ENCODE results near the gene VIT. TPM values are rescaled to one million over a fixed set of nuclear protein-coding genes. Genes with fewer than 3 reads are reported as not detected.

VIT gene
- total RNA-seq, 1 donor from 2014 or later, result not detected

DNA sequence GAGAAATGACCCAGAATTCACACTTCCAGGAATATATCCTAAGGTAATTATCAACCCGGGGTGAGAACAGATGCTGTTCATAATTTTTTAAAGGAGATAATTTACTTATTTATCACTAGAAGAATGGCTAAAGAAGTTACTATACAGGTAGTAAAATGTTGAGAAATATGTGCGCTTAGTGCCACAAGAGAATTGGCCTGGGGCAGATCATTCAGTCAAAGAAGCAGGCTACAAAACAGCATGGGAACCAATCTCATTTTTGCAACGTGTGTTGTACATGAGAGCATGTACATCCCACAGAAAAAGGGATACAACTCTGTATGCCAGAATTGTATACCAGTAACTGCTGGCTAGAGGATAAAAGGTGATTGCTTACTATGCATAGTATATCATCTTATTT lies 75.2 kb downstream of the VIT start:
- no peak overlapping the region for H3K27ac Mint-ChIP-seq (ENCODE audit: unreplicated experiment)
- H3K9me3 Mint-ChIP-seq (ENCODE audit: unreplicated experiment), result no peaks in the 10 kb centered on the region
- no peaks in the 10 kb centered on the region for H3K4me1 Mint-ChIP-seq (ENCODE audit: low read depth, unreplicated experiment)
- peaks cover 3% of the 10 kb centered on the region for H3K27me3 Mint-ChIP-seq (ENCODE audit: unreplicated experiment)
- TF ChIP-seq, protein P1, sequence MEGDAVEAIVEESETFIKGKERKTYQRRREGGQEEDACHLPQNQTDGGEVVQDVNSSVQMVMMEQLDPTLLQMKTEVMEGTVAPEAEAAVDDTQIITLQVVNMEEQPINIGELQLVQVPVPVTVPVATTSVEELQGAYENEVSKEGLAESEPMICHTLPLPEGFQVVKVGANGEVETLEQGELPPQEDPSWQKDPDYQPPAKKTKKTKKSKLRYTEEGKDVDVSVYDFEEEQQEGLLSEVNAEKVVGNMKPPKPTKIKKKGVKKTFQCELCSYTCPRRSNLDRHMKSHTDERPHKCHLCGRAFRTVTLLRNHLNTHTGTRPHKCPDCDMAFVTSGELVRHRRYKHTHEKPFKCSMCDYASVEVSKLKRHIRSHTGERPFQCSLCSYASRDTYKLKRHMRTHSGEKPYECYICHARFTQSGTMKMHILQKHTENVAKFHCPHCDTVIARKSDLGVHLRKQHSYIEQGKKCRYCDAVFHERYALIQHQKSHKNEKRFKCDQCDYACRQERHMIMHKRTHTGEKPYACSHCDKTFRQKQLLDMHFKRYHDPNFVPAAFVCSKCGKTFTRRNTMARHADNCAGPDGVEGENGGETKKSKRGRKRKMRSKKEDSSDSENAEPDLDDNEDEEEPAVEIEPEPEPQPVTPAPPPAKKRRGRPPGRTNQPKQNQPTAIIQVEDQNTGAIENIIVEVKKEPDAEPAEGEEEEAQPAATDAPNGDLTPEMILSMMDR (IDR thresholded peaks at IDR 0.05; ENCODE audit: partially characterized antibody, unreplicated experiment), result no peak
- DNase-seq, result no peak
- no peaks in the 10 kb centered on the region for H3K36me3 Mint-ChIP-seq (ENCODE audit: unreplicated experiment)
- H3K4me3 Mint-ChIP-seq (ENCODE audit: unreplicated experiment), result no peak overlapping the region

DNA sequence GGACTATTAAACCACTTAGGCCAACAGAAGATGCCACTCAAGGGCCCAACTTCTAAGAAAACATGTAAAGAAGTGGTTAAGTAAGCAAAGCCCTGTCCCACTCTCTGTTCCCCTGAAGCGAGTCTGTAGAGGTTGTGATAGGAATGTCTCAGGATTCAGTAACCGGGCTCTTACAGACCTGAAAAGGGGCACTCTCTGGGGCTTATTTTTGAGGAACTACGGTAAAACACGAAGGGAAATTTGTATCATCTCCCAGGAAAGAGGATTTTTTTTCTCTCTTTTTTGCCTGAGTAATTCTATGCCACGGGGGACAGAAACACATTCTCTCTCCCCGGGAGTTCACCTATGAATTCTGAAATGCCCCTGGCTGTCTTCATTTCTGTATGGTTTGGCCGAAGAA lies 77.4 kb downstream of the VIT start:
- DNase-seq, result no peak
- no peaks in the 10 kb centered on the region for H3K4me1 Mint-ChIP-seq (ENCODE audit: low read depth, unreplicated experiment)

DNA sequence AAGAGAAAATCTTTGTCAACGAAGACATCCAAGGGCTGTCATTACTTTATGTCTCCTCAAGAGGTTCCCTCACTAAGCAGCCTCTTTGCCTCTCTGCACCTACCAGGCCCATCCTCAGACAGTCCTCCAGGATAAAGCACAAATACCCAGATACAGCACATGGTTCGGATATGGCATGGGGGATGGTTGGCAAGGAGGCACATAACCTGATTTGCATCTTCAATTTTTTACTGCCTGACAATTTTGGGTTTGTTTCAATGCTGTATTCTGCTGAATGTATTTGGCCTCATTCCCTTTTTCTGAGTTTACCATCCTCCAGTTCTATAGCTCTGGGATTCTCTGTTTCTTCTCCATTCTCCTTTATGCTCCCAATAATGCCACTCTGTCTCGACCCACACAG lies 78.8 kb downstream of the VIT start:
- H3K27ac Mint-ChIP-seq (ENCODE audit: unreplicated experiment), result no peak overlapping the region
- no peak overlapping the region for H3K4me3 Mint-ChIP-seq (ENCODE audit: unreplicated experiment)

More for the DNA sequence above, 77.4 kb downstream of the VIT start:
- H3K36me3 Mint-ChIP-seq (ENCODE audit: unreplicated experiment), result no peaks in the 10 kb centered on the region
- H3K27me3 Mint-ChIP-seq (ENCODE audit: unreplicated experiment), result peaks cover 3% of the 10 kb centered on the region
- no peaks in the 10 kb centered on the region for H3K9me3 Mint-ChIP-seq (ENCODE audit: unreplicated experiment)
- no peak overlapping the region for H3K4me3 Mint-ChIP-seq (ENCODE audit: unreplicated experiment)
- TF ChIP-seq, protein P1 (IDR thresholded peaks at IDR 0.05; ENCODE audit: partially characterized antibody, unreplicated experiment), result no peak
- H3K27ac Mint-ChIP-seq (ENCODE audit: unreplicated experiment), result no peak overlapping the region

DNA sequence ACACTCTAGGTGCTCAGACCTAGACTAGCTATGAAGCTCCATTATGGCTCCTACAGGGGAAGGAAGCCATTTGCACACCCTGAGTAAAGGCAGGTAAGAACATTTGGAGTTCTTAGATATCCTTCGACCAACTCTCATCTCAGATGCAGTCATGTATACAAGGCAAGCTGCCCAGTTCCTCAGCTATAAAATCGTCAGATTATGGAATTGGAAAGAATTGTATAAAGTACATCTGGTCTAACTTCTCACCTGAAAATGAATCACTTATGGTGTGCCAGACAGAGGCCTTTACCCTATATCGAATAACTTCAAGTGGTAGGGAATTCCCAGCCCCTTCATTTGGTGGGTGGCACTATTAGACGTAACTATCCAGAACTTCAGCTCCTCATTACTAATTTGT lies 79.3 kb downstream of the VIT start:
- Mint-ChIP-seq H3K27ac (ENCODE audit: unreplicated experiment) (no peak overlapping the region), H3K27me3 (ENCODE audit: unreplicated experiment) (peaks cover 3% of the 10 kb centered on the region), H3K36me3 (ENCODE audit: unreplicated experiment) (no peaks in the 10 kb centered on the region), H3K4me1 (ENCODE audit: low read depth, unreplicated experiment) (no peaks in the 10 kb centered on the region), H3K9me3 (ENCODE audit: unreplicated experiment) (no peaks in the 10 kb centered on the region), H3K4me3 (ENCODE audit: unreplicated experiment) (no peak overlapping the region)
- TF ChIP-seq, protein P1 (IDR thresholded peaks at IDR 0.05; ENCODE audit: partially characterized antibody, unreplicated experiment), result no peak
- DNase-seq, result no peak

More for the DNA sequence above, 78.8 kb downstream of the VIT start:
- Mint-ChIP-seq H3K9me3 (ENCODE audit: unreplicated experiment) (no peaks in the 10 kb centered on the region), H3K36me3 (ENCODE audit: unreplicated experiment) (no peaks in the 10 kb centered on the region), H3K27me3 (ENCODE audit: unreplicated experiment) (peaks cover 3% of the 10 kb centered on the region), H3K4me1 (ENCODE audit: low read depth, unreplicated experiment) (no peaks in the 10 kb centered on the region)
- TF ChIP-seq, protein P1 (IDR thresholded peaks at IDR 0.05; ENCODE audit: partially characterized antibody, unreplicated experiment), result no peak
- DNase-seq, result no peak

DNA sequence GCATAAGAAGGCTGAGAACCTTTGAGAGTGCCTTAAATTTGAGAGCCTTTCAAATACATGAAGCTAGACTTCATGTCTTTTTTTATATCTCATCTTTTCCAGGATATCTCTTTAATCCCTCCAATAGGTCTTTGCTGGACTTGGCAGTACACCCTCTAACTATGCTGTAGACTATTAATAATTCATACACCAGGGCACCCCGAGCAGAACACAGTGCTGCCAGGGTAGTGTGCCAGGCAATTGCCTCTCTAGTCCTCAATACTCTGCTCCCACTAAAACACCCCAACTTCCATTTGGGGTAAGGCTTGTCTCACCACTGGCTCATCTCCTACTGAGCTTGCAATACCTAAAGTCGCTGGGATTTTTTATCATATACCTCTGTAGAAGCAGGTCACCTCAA lies 80.8 kb downstream of the VIT start:
- Mint-ChIP-seq H3K4me3 (ENCODE audit: unreplicated experiment) (no peak overlapping the region), H3K27me3 (ENCODE audit: unreplicated experiment) (peaks cover 3% of the 10 kb centered on the region), H3K36me3 (ENCODE audit: unreplicated experiment) (no peaks in the 10 kb centered on the region), H3K27ac (ENCODE audit: unreplicated experiment) (no peak overlapping the region), H3K4me1 (ENCODE audit: low read depth, unreplicated experiment) (no peaks in the 10 kb centered on the region), H3K9me3 (ENCODE audit: unreplicated experiment) (no peaks in the 10 kb centered on the region)
- no peak for DNase-seq
- TF ChIP-seq, protein P1 (IDR thresholded peaks at IDR 0.05; ENCODE audit: partially characterized antibody, unreplicated experiment), result no peak
